Posterior vena cava (tissue), 2 donors: ENCODE data around the gene ZG16B. TPM values are rescaled to one million over a fixed set of nuclear protein-coding genes. Genes with fewer than 3 reads are reported as not detected.

Source experiments
- DNase-seq: peaks from one replicate; pipeline ENCODE4 v3.0.0-alpha.2; 2020; ENCODE audit warnings: low spot score
- intact Hi-C, 2 donors: fragments of 100-400 bp; cut with DNase I; formaldehyde crosslinking; loops; one replicate each; pipeline versions ENCODE4 v1.14.1 to v1.14.2; 2022 to 2023
- total RNA-seq, 2 donors: library from RNA; stranded (reverse); fragmentation: NEBNext Ultra II Directional; extraction: Animal tissue kit (Norgen Biotek cat#: 25700); gene quantifications; one replicate each; pipeline ENCODE4 v1.2.1, GENCODE V29; 2021
- donor health status: DM: yes; HTN: yes; CAD: no.
- donor health status: DM: yes; HTN: yes; CAD: no.

Gene ZG16B
- total RNA-seq, 2 donors from 2014 or later = not detected

DNA sequence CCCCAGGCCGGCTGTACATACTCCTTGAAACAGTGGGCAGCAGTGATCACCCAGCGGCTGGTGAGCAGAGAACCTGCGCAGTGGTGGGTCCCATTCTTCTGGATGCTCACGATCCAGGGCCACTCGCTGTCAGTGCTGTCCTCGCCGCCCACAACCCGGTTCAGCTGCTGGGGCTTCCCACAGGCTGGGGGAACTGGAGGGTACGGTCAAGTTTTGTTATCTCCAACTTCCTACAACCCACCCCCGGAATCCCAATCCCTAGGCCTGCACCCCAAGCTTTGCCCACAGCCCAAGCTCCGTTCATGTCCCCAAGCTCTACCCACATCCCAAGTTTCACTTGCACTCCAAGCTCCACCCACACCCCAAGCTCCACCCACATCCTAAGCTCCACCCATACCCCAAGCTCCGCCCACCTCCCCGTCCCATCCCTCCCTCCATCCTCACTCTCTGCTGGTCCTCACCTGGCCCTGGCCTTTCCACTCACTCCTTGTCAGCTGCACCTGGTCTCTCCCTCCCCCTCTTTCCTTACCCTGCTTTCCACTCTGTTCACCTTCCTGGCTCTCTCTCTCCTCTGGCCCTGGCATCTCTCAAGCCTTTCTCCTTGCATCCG, 26.1 kb downstream of the ZG16B start:
- intact Hi-C loops = loop anchor here (10.0 kb wide), 2 partner anchors 131 to 151 kb away; partner anchors contain the start of gene PRSS27 (in 1 of the 2)
- peak; percentile 55 for DNase-seq

DNA sequence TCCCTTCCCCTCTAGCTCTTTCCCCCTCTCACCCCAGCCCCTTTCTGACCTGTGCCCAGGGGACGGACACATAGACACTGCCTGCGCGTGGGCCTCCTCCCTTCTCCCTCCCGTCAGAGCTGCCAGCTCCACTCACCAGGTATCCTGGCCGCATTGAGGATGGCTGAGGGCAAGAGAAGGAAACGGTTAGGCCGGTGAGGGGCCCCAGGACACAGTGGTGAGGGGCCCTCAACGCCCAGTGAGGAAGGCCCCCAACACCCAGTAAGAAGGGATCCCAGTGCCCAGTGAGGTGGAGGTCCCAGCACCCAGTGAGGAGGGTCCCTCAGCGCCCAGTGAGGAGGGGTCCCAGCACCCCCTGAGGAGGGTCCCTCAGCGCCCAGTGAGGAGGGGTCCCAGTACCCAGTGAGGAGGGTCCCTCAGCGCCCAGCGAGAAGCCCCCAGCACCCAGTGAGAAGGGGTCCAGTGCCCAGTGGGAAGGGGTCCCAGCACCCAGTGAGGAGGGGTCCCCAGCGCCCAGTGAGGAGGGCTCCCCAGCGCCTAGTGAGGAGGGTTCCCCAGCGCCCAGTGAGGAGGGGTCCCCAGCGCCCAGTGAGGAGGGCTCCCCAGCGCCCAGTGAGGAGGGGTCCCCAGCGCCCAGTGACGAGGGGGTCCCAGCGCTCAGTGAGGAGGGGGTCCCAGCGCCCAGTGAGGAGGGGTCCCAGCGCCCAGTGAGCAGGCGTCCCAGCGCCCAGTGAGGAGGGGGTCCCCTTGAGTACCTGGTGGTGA, 26.8 kb downstream of the ZG16B start:
- intact Hi-C loops = loop anchor here (10.0 kb wide), 2 partner anchors 132 to 152 kb away; partner anchors contain the start of gene PRSS27 (in 1 of the 2)
- DNase-seq = peak; percentile 71

DNA sequence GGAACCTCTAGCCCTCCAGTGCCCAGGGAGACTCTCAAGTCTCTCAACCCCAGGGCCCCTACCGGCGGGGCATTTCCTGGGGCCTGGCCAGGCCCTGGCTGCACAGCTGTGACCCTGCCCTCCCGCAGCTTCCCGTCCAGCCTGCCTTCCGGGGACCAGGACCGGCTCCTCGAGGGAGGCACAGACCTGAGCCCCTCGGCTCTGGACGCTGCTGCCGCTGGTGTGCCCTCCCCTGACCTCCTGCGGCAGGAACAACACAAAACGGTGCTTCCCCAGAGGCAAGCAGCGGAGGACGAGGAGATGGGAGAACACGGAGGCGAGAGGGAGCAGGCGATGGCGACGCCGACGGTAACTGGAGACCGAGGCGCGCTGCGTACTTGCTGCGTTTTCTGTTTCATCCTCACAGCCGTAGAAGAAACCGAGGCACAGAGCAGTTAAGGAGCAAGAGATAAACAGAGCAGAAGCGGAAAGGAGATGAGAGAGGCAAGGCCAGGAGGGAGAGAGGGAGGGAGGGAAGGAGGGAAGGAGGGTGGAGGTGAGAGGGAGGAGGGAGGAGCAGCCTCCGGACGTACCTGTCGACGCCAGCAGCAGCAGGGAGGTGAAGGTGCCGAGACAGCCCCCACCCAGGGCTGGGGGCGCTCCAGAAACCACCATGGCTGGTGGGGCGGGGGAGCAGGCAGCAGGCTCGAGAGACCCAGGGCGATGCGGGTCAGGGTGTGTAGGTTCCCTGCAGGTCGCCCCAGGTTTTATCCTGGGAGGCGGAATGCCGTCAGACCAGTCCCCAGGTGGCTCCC, 27.5 kb downstream of the ZG16B start, which contains the start of gene PRSS22:
PRSS22 (minus strand) TSS at position 720 of the 794 bp plus-strand sequence; CDS start at position 654, 66 bp downstream.
- DNase-seq = peak; percentile 67
- intact Hi-C loops = loop anchor here (10.0 kb wide), 2 partner anchors 133 to 153 kb away; partner anchors contain the start of gene PRSS27 (in 1 of the 2)

DNA sequence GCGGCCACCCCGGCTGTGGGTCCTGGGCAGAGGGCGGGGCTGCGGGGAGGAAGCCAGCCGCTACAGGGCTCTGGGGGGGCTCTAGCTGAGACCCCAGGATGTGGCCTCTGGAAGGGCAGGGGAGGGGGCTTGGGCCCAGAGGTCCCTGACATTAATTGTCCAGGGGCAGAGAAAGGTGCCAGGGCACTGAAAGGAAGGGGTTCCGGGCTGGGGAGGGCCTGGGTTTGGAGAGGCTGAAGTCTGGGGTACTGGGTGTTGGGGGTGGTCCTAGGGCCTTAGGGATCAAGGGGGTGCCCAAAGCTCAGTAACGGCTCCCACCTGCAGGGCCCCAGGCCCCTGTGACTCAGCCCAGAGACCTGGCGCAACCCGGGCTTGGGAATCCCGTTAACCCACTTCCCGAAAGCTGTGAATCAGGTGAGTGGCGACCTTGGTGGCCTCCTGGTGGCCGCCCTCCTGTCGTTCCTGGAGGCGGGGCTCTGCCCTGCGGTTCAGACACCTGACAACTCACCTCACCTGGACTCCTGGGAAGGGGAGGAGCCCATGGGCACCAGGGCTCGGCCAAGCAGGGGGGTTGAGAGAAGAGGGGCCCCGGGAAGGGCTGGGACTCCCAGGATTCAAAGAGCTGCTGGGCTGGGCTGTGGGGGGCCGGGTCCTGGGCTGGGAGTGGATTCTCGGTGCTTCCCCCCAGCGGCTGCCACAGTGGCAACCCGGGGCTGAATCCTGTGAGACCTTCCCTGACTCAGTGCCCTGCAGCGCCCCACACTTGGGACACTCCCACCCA, 28.3 kb downstream of the ZG16B start:
- intact Hi-C loops = loop anchor here (10.0 kb wide), 2 partner anchors 134 to 154 kb away; partner anchors contain the start of gene PRSS27 (in 1 of the 2)
- DNase-seq = peak; percentile 77

DNA sequence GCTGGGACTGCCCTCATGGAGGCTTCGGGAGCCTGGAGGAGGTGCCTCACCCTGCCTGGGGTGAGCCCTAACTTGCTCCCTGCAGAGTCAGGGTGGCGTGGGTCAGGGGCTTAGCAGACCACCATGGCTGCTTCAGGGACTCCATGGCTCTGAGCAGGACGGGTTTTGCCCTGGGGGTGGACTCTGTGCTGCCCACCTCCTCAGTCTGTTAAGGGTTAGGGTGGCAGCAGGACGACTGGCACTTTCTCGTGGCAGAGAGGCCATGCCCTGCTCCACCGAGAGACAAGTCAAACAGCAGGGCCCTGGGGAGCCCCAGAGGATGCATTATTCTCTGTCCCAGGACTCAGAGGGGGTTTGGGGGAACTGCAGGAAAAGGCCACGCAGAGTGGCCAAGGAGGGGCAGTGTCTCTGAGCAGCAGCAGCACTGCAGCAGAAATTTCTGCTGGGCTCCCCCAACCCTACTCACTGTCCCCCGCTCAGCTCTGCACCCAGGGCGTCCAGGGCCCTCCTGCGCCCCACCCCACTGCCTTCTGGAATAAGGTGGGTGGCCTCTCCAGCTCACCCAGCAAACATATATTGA, 29.7 kb downstream of the ZG16B start:
- peak; percentile 40 for DNase-seq
- intact Hi-C loops = loop anchor here (10.0 kb wide), 2 partner anchors 135 to 155 kb away; partner anchors contain the start of gene PRSS27 (in 1 of the 2)

DNA sequence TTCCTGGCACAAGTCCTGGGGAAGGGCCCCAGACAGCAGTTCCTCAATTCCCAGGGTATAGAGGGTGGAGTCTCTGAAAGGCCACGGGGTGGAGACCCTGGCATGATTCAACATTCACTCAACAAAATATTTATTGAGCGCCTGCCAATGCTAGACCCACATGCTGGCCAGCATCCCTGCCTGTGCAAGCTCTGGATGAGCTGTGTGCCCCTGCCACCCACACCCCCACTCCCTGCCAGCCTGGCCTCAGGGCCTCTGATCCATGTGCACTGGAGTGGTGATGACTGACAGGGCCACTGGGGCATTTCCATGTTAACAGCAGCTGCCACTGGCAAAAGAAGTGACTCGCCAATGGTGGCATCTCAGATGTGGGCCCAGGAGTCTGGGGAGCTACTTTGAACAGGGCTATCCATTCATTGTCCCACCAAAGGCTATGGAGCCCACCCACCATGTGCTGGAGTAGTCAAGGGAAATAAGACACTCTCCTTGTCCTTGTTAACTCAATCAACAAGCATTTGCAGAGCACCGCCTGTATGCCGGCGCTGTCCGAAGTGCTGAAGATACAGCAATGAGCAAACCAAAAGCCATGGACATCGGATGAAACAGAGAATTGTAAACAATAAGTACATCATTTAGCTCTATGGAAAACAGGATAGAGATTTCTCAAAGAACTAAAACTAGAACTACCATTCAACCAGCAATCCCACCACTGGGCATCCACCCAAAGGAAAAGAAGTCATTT, 30.9 kb downstream of the ZG16B start:
- intact Hi-C loops = no loop called here
- DNase-seq = peak; percentile 43

DNA sequence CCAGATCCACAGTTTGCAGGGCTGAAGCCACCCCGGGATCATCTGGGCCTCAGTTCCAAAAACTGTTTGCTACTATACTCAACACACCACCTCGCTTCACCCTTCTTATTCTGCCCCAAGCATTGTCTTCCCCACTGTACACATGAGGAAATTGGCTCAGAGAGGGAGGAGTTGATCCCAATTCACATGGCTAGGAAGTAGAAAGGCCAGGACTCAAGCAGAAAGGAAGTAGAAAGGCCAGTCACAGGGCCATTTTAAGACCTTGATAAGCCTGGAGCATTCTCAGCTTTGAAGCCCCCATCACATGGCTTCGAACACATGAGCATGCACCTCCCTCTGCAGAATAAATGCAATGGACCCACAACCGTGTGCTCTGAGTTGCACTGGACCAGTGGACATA, 35.5 kb downstream of the ZG16B start:
- intact Hi-C loops = no loop called here
- peak; percentile 20 for DNase-seq

DNA sequence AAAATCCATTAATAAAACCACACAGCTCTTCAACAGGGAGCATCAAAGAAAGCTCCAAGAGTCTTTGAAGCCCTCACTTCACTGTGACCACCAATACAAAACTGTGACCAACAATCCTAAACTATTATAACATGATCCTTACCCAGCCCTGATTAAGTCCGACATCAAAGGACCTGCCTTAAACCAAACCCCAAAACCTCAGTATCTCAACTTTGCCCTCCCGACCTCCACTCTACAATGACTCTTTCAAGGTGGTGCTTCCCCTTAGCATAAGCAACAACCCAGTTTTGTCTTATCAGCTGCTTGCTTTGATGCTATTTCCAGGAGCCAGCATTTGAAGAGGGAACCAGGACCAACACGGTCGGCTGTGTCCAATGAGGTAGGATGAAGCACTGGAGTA, 36.3 kb downstream of the ZG16B start:
- intact Hi-C loops = no loop called here
- DNase-seq = peak; percentile 12

DNA sequence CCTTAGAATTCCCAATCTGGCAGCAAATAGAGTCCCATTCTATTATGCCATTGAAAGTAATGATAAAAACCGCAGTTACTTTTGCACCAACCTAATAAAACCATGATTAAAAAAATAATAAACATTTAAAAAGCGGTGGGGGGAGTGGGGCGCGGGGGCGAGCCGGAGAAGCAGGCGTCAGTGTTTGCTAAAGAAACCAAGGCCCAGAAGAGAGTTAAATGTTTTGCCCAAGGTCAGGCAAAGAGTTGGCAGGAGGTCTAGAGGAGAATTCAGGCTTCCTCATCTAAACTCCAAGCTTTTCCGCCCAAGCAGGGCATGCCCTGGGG, 37.5 kb downstream of the ZG16B start:
- intact Hi-C loops = no loop called here
- no peak for DNase-seq

DNA sequence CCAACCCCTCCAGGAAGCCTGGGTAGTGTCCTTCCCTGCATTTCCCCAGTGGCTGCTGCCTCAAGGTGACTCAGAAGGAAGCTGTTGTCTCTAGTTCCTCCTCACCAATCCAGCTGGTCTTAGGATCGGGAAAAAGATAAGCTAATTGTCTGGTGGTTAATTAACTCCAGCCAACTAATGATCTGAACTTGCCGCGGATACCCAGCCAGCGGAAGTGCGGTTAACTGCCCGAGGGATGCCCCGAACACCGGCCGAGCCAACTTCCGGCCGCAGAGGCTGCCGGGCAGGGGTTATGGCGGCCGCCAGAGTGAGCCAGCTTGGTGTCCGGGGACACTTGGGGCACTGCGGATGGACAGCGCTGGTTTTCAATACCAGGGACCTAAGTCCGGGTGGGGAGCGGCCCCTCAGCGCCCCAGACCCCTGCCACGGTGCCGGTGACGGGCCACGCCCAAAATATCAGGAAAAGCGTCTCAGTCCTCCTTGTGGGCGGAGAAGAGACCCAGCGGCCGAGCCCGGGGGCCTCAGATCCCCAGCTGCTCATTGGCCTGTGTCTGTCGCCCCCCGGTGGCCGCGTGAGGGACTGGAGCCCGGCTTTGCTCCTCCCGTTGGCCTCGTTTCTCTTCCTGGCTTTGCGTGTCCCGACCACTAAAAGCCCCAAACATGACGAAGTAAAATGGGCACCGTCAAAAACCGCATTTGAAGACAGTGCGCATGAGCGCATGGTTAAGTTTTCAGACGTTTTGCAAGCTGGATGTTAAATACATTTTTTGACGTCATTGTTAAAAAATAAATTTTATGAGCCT, 38.1 kb downstream of the ZG16B start:
- peak; percentile 98 for DNase-seq
- intact Hi-C loops = no loop called here

DNA sequence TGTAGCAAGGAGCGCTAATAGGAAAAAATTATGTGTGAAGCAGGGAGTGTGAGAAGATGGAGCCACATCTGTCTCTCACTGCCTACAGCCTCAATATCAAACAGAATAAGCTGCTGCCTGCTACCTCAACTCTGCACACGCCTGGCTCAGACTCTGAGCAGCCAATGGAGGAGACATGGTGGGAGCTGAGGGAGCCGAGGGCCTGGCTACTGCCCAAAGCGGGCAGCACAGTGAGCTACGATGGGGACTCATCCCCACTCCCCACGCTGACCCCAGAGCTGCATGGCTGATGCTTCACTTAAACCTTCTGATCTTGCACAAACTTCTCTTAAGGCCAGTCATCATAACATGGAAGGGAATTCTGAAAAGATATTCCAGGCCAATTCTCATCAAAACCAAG, 41.8 kb downstream of the ZG16B start:
- no peak for DNase-seq
- intact Hi-C loops = loop anchor here in 1 of 2 donors (10.0 kb wide), 1 partner anchor 53 kb away; no protein-coding TSS in a partner anchor

DNA sequence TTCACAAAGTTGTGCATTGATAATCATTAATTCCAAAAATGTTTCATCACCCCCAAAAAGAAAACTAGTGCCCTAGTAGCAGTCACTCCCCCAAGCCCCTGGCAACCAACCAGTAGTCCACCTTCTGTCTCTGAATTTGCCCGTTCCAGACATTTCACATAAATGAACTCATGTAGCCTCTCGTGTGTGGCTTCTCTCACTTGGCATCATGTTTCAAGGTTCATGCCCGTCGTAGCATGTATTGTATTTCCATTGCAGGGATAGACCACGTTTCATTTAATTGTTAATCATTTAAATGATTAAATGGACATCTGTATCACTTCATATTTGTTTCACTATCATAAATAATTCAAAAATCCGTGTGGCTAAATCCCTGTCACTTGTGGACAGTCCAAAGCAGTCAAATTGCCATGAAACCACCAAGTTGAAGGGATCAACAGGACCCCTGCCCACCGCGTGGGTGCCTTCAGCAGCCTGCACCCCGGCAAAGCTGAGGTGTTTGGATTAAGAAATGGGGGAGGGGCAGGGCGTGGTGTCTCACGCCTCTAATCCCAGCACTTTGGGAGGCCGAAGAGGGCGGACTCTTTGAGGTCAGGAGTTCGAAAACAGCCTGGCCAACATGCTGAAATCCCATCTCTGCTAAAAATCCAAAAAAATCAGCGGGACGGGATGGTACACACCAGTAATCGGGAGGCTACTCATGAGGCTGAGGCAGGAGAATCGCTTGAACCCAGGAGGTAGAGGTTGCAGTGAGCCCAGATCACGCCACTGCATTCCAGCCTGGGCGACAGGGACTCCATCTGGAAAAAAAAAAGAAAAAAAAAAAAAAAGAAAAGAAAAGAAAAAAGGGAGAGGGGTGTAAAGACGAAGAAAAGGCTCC, 44.2 kb downstream of the ZG16B start:
- DNase-seq = no peak
- intact Hi-C loops = loop anchor here in 1 of 2 donors (10.0 kb wide), 1 partner anchor 51 kb away; no protein-coding TSS in a partner anchor

DNA sequence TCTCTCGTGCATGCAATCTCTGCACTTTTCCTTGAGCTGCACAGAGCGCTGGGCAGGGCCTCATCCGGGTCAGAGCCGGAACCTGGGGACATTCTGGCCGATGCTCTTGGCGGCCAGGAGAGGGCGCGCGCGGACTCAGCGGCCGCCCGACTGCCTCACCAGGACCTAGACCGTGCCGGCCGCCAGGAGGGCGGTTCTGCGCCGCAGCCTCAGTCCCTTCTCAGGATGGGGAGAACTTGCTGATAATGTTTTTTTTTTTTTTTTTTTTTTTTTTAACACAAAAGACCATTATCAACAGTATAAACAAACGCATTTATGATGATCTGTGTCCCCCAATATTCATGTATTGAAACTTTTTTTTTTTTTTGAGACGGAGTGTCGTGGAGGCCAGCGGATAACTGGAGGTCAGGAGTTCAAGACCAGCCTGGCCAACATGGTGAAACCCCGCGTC, 44.8 kb downstream of the ZG16B start:
- intact Hi-C loops = loop anchor here (5.0 to 10.0 kb wide), 2 partner anchors 47 to 50 kb away; no protein-coding TSS in a partner anchor
- DNase-seq = peak; percentile 95

DNA sequence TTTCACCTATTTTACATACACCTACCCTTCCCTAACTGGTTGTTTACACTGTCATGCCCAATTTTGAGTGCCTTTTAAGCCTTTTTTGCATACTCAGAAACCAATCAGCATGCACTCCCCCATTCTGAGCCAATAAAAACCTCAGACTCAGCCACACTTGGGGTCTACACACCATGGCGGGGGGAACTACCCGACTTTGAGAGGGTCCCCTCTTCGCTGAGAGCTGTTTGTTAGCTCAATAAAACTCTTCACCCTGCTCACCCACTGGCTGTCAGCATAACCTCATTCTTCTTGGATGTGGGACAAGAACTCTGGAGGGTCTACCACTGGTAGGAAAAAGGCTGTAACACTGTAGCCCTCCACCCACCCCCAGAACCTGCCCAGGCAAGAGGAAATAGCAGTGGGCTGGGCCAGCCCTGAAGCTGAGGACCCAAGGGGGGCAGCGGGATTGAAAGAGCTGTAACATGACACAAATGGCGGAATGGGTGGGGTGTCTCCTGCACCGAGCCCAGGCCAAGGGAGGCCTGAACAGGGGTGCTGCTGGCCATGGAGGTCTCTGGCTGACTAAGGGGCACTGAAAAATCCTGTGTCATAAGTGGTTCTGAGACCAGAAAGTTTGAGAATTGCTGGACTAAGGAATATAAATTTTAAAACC, 49.9 kb downstream of the ZG16B start:
- no peak for DNase-seq
- intact Hi-C loops = loop anchor here (5.0 to 10.0 kb wide), 2 partner anchors 42 to 45 kb away; no protein-coding TSS in a partner anchor
